OCI-LY7 (cell line): ENCODE results near the gene CBFB. TPM values are rescaled to one million over a fixed set of nuclear protein-coding genes. Genes with fewer than 3 reads are reported as not detected.

Experiments
- BruUV-seq: library from RNA; stranded (reverse); fragments of 400-500 nt; replicated peaks from 2 replicates; lab custom pipeline; 2021; lab: Mats Ljungman, UMichigan
- CTCF ChIA-PET: fragments of 300-600 bp; sonication (Branson Sonifier 250); formaldehyde crosslinking; loops from one replicate; lab custom pipeline; 2022; ENCODE audit warnings: antibody characterized with exemption; ENCODE audit not compliant: unreplicated experiment; lab: Charles Lee
- POLR2A ChIA-PET: fragments of 300-600 bp; sonication (Branson Sonifier 250); formaldehyde crosslinking; loops from one replicate; lab custom pipeline; 2022; ENCODE audit warnings: antibody characterized with exemption; lab: Charles Lee
- DNase-seq: peaks from one replicate; pipeline ENCODE4 v3.0.0-alpha.2; 2015; ENCODE audit warnings: low spot score
- H2AFZ ChIP-seq: fragments of 200-600 bp; sonication (generic), shearing (Covaris generic); 2 replicates; pipeline ENCODE4 v1.6.1; 2014; ENCODE audit warnings: mild to moderate bottlenecking, antibody characterized with exemption, low read length, moderate library complexity
- H3K27ac ChIP-seq: fragments of 200-600 bp; sonication (generic); 2 replicates; pipeline ENCODE4 v1.5.1; 2014; ENCODE audit warnings: mixed run types, low read depth, mild to moderate bottlenecking, moderate library complexity, low read length, inconsistent platforms; ENCODE audit not compliant: poor library complexity, severe bottlenecking
- H3K36me3 ChIP-seq: fragments of 200-600 bp; sonication (generic); 2 replicates; pipeline ENCODE4 v1.6.1; 2014; ENCODE audit warnings: mild to moderate bottlenecking, antibody characterized with exemption, low read length, moderate library complexity, mixed read lengths; ENCODE audit not compliant: insufficient read depth
- H3K4me1 ChIP-seq: fragments of 200-600 bp; sonication (generic); 2 replicates; pipeline ENCODE4 v1.5.1; 2014; ENCODE audit warnings: mild to moderate bottlenecking, low read length; ENCODE audit not compliant: insufficient read depth, poor library complexity, severe bottlenecking
- H3K4me2 ChIP-seq: fragments of 200-600 bp; sonication (generic); 2 replicates; pipeline ENCODE4 v1.6.1; 2014; ENCODE audit warnings: mild to moderate bottlenecking, low read length
- H3K4me3 ChIP-seq: fragments of 200-600 bp; sonication (generic); 2 replicates; pipeline ENCODE4 v1.5.1; 2014; ENCODE audit warnings: mild to moderate bottlenecking, low read depth, low read length; ENCODE audit not compliant: poor library complexity, severe bottlenecking
- H3K79me2 ChIP-seq: fragments of 200-600 bp; sonication (generic); 2 replicates; pipeline ENCODE4 v1.6.1; 2016; ENCODE audit warnings: low read depth, mild to moderate bottlenecking, low read length, moderate library complexity, mixed read lengths; ENCODE audit not compliant: insufficient read depth
- H3K9me2 ChIP-seq: fragments of 200-600 bp; sonication (generic); 2 replicates; pipeline ENCODE4 v1.6.1; 2016; ENCODE audit warnings: mild to moderate bottlenecking, low read length, mixed read lengths; ENCODE audit not compliant: insufficient read depth
- H3K9me3 ChIP-seq: fragments of 200-600 bp; sonication (generic); 2 replicates; pipeline ENCODE4 v1.6.1; 2014; ENCODE audit warnings: mild to moderate bottlenecking, mixed run types, low read length, mixed read lengths
- H4K20me1 ChIP-seq: fragments of 200-600 bp; sonication (generic); 2 replicates; pipeline ENCODE4 v1.6.1; 2014; ENCODE audit warnings: mild to moderate bottlenecking, antibody characterized with exemption, low read length, moderate library complexity, mixed read lengths; ENCODE audit not compliant: insufficient read depth
- EZH2phosphoT487 ChIP-seq: fragments of 200-600 bp; sonication (generic); IDR thresholded peaks from 2 replicates; pipeline ENCODE4 v1.6.1; 2018; ENCODE audit warnings: low read depth, borderline replicate concordance, mild to moderate bottlenecking, mixed run types, antibody characterized with exemption, low read length, moderate library complexity, mixed read lengths
- intact Hi-C: fragments of 100-400 bp; cut with micrococcal nuclease; formaldehyde crosslinking; loops from one replicate; pipeline ENCODE4 v1.10.0; 2022; ENCODE audit not compliant: unreplicated experiment
- total RNA-seq, 2 experiments: library from RNA; depleted of rRNA in 1 of 2; stranded (reverse); fragments of >200 nt in 1 of 2; shearing (Covaris generic) in 1 of 2; gene quantifications; 2 replicates each; pipeline ENCODE4 v1.2.3, GENCODE V29; 2014 to 2022
- TF ChIP-seq, protein P1 (sequence below): fragments of 200-600 bp; sonication (generic); conservative IDR thresholded peaks from 2 replicates; pipeline ENCODE4 v1.5.1; 2014; ENCODE audit warnings: mild to moderate bottlenecking, antibody characterized with exemption, low read length, moderate library complexity, mixed read lengths

The CBFB gene
- total RNA-seq, 2 experiments from 2014 or later, result 93.5 to 151 TPM

DNA sequence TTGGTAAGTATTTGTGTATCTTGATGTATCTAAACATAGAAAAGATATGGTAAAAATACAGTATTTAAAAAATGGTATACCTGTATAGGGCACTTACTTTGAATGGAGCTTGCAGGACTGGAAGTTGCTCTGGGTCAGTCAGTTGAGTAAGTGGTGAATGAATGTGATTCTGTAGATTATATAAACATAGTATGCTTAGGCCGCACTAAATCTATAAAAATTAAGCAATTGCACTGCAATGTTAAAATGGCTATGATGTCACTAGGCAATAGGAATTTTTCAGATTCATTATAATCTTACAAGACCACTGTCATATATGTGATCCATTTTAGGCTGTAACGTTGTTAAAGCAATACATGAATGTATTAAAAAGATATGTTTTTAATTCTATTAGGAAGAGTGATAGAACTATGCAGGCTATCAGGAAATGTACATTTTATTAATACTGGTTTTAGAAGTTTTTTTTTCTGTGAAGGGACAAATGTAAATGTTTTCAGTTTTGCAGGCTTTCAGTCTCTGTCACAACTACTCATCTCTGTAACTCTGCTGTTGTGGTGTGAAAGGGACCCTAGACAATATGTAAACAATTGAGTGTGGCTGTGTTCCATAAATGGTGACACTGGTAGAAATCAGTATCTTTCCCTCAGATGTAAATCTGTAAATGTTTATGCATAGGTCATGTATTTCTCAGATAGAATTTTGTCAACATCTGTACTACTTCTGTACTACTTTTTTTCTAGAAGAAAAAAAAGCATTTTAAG is 10.5 kb downstream of the CBFB start:
- no peaks in the 10 kb centered on the region for H3K9me3 ChIP-seq
- DNase-seq, result no peak
- peaks cover 12% of the 10 kb centered on the region; the same call in 1 of the 2 replicates for H4K20me1 ChIP-seq
- ChIA-PET POLR2A (interaction anchor here (2.0 kb wide), 1 partner anchor 9 kb away, joined by 10 read pairs; no protein-coding TSS in a partner anchor), CTCF (no interaction called here)
- no peak overlapping the region for H3K4me3 ChIP-seq
- no peaks in the 10 kb centered on the region for H3K9me2 ChIP-seq
- no peak for TF ChIP-seq EZH2phosphoT487
- TF ChIP-seq, protein P1, sequence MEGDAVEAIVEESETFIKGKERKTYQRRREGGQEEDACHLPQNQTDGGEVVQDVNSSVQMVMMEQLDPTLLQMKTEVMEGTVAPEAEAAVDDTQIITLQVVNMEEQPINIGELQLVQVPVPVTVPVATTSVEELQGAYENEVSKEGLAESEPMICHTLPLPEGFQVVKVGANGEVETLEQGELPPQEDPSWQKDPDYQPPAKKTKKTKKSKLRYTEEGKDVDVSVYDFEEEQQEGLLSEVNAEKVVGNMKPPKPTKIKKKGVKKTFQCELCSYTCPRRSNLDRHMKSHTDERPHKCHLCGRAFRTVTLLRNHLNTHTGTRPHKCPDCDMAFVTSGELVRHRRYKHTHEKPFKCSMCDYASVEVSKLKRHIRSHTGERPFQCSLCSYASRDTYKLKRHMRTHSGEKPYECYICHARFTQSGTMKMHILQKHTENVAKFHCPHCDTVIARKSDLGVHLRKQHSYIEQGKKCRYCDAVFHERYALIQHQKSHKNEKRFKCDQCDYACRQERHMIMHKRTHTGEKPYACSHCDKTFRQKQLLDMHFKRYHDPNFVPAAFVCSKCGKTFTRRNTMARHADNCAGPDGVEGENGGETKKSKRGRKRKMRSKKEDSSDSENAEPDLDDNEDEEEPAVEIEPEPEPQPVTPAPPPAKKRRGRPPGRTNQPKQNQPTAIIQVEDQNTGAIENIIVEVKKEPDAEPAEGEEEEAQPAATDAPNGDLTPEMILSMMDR, result no peak
- intact Hi-C loops, result no loop called here
- H3K36me3 ChIP-seq, result peaks cover 91% of the 10 kb centered on the region
- H3K4me1 ChIP-seq, result peaks cover 13% of the 10 kb centered on the region
- no peak overlapping the region for H3K4me2 ChIP-seq
- H2AFZ ChIP-seq, result no peak overlapping the region
- BruUV-seq, result no TSS peak
- H3K27ac ChIP-seq, result no peak overlapping the region
- peaks cover 70% of the 10 kb centered on the region for H3K79me2 ChIP-seq

DNA sequence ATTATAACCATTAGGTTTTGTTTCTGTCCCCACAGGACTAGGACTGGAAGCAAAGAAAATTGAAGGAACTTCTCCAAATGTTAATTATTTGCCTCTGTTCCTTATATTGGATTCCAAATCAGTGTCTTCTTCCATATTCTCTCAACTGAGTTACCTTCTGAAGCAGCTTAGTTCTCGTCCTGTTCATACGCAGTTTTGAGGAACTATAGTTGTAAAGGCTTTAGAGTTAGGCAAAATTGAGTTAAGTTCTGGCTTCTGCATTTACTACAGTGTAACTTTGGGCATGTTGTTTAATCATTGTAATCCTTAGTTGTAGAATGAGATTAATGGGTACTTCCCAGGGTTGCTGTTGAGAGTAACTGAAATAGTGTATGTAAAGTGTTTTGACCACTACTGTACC is 11.2 kb downstream of the CBFB start:
- no peak overlapping the region for H3K4me2 ChIP-seq
- BruUV-seq, result no TSS peak
- ChIA-PET CTCF (no interaction called here), POLR2A (interaction anchor here (2.0 kb wide), 1 partner anchor 10 kb away, joined by 10 read pairs; no protein-coding TSS in a partner anchor)
- H3K4me3 ChIP-seq, result no peak overlapping the region
- H3K27ac ChIP-seq, result no peak overlapping the region
- peaks cover 8% of the 10 kb centered on the region; the same call in 1 of the 2 replicates for H4K20me1 ChIP-seq
- H3K36me3 ChIP-seq, result peaks cover 89% of the 10 kb centered on the region
- DNase-seq, result no peak
- H3K4me1 ChIP-seq, result peaks cover 6% of the 10 kb centered on the region
- no peak overlapping the region for H2AFZ ChIP-seq
- intact Hi-C loops, result no loop called here
- H3K9me3 ChIP-seq, result no peaks in the 10 kb centered on the region
- H3K9me2 ChIP-seq, result no peaks in the 10 kb centered on the region
- TF ChIP-seq EZH2phosphoT487, result no peak
- TF ChIP-seq, protein P1, result no peak
- peaks cover 69% of the 10 kb centered on the region for H3K79me2 ChIP-seq

DNA sequence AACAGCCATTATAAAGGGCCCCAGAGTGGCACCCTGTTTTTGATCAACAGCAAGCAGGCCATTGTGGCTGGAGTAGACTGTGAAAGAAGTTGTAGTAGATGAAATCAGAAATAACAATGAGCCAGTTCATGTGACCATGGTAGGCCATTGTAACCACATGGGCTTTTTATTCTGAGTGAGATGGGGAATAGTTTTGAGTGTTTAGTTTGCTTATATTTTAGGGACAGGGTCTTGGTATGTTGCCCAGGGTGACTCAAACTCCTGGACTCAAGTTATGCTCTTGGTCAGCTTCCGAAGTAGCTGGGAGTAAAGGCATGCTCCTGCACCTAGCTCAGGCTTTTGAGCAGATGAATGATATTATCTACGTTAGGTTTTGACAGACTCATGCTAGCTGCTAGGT is 12.0 kb downstream of the CBFB start:
- H3K27ac ChIP-seq, result no peak overlapping the region
- TF ChIP-seq, protein P1, result no peak
- TF ChIP-seq EZH2phosphoT487, result no peak
- H3K9me3 ChIP-seq, result no peaks in the 10 kb centered on the region
- H3K4me1 ChIP-seq, result no peaks in the 10 kb centered on the region
- H3K36me3 ChIP-seq, result peaks cover 89% of the 10 kb centered on the region
- intact Hi-C loops, result no loop called here
- ChIA-PET CTCF (no interaction called here), POLR2A (interaction anchor here (2.0 kb wide), 1 partner anchor 10 kb away, joined by 10 read pairs; no protein-coding TSS in a partner anchor)
- H4K20me1 ChIP-seq, result peaks cover 8% of the 10 kb centered on the region; the same call in 1 of the 2 replicates
- no peak overlapping the region for H2AFZ ChIP-seq
- BruUV-seq, result no TSS peak
- no peak for DNase-seq
- peaks cover 61% of the 10 kb centered on the region for H3K79me2 ChIP-seq
- H3K4me2 ChIP-seq, result no peak overlapping the region
- no peak overlapping the region for H3K4me3 ChIP-seq
- H3K9me2 ChIP-seq, result no peaks in the 10 kb centered on the region
